HepG2 (cell line): ENCODE results near the gene NR1I2. TPM values are rescaled to one million over a fixed set of nuclear protein-coding genes. Genes with fewer than 3 reads are reported as not detected.

ENCODE experiments used
- ATAC-seq: fragments of 200-7000 bp; cut with Tn5 transposase; 3 replicates; pipeline ENCODE4 v1.9.1; 2020; ENCODE audit warnings: mild to moderate bottlenecking, moderate library complexity
- BruUV-seq: library from RNA; stranded (reverse); fragments of 400-500 nt; replicated peaks from 2 replicates; lab custom pipeline; 2021; lab: Mats Ljungman, UMichigan
- CTCF ChIA-PET: fragments of 300-600 bp; formaldehyde crosslinking; extraction: SDS; loops from one replicate; lab custom pipeline; 2021; ENCODE audit warnings: low total read pairs, inconsistent platforms, low intra/inter-chr PET ratio; lab: Yijun Ruan, JAX
- POLR2A ChIA-PET: fragments of 350-600 bp; sonication (Branson Sonifier 250); formaldehyde crosslinking; loops from one replicate; lab custom pipeline; 2020; ENCODE audit warnings: antibody characterized with exemption, inconsistent platforms; lab: Yijun Ruan, JAX
- DNase-seq: peaks from one replicate; pipeline ENCODE4 v3.0.0-alpha.2; 2015; ENCODE audit warnings: low spot score
- FAIRE-seq: peaks from 3 replicates; lab custom pipeline; 2011; peaks lifted over from hg19 to GRCh38; lab: Jason Lieb, UNC
- H2AFZ ChIP-seq: one replicate; pipeline ENCODE4 v1.6.1; 2011; ENCODE audit warnings: low read length, inconsistent platforms
- H3K27ac ChIP-seq: fragments of 300-600 bp; 3 replicates; pipeline ENCODE4 v1.8.0; 2011; ENCODE audit warnings: mixed run types, mild to moderate bottlenecking, mixed read lengths, low read length, inconsistent platforms; ENCODE audit not compliant: insufficient read depth; ENCODE audit errors: extremely low read length
- H3K27me3 ChIP-seq, 2 experiments: fragments of 200-600 bp in 1 of 2; 2 replicates in 1 of 2; 3 replicates in 1 of 2; pipeline versions ENCODE4 v1.6.0 to v1.8.0; 2011; ENCODE audit warnings: low read length in 2 of 2, mild to moderate bottlenecking in 2 of 2, moderate library complexity in 2 of 2, inconsistent platforms in 1 of 2; ENCODE audit not compliant: insufficient read depth in 2 of 2, control insufficient read depth in 1 of 2
- H3K36me3 ChIP-seq, 2 experiments: fragments of 200-600 bp in 1 of 2; replicated peaks in 1 of 2; 2 replicates in 1 of 2; 3 replicates in 1 of 2; pipeline versions ENCODE4 v1.5.1 to v1.8.0; 2011; ENCODE audit warnings: low read length in 2 of 2, inconsistent platforms in 1 of 2; ENCODE audit not compliant: insufficient read depth in 2 of 2, control insufficient read depth in 1 of 2
- H3K4me1 ChIP-seq: 2 replicates; pipeline ENCODE4 v1.5.1; 2012; ENCODE audit warnings: low read length, inconsistent platforms; ENCODE audit not compliant: insufficient read depth
- H3K4me2 ChIP-seq: 2 replicates; pipeline ENCODE4 v1.6.0; 2011; ENCODE audit warnings: low read depth, low read length, inconsistent platforms
- H3K4me3 ChIP-seq, 3 experiments: fragments of 200-600 bp in 1 of 3; sonication (generic), shearing (Covaris generic) in 1 of 3; replicated peaks in 1 of 3; 2 replicates each; pipeline ENCODE4 v1.5.1; 2011 to 2016; ENCODE audit warnings: low read length in 3 of 3, inconsistent platforms in 2 of 3, low read depth in 2 of 3, mild to moderate bottlenecking in 2 of 3, control low read depth in 1 of 3, mixed read lengths in 1 of 3; ENCODE audit not compliant: insufficient read depth in 1 of 3
- H3K79me2 ChIP-seq: one replicate; pipeline ENCODE4 v1.6.1; 2011; ENCODE audit warnings: low read length, inconsistent platforms; ENCODE audit not compliant: insufficient read depth
- H3K9ac ChIP-seq: 2 replicates; pipeline ENCODE4 v1.6.0; 2011; ENCODE audit warnings: mild to moderate bottlenecking, low read depth, low read length, inconsistent platforms; ENCODE audit not compliant: insufficient read depth
- H3K9me3 ChIP-seq: 2 replicates; pipeline ENCODE4 v1.5.1; 2012; ENCODE audit warnings: mild to moderate bottlenecking, low read length
- H4K20me1 ChIP-seq: 2 replicates; pipeline ENCODE4 v1.6.0; 2011; ENCODE audit warnings: inconsistent platforms, mild to moderate bottlenecking, low read length, moderate library complexity; ENCODE audit not compliant: insufficient read depth
- CEBPZ ChIP-seq: IDR thresholded peaks from 2 replicates; pipeline ENCODE4 v1.6.1; 2012; ENCODE audit warnings: low read length, improper control_type of control experiment
- GPN1 ChIP-seq: sonication (generic); formaldehyde crosslinking; IDR thresholded peaks from 2 replicates; pipeline ENCODE4 v1.5.1; 2020; ENCODE audit warnings: missing genetic modification reagents, borderline replicate concordance
- HNRNPL ChIP-seq: fragments of 200-400 bp; formaldehyde crosslinking; IDR thresholded peaks from 2 replicates; pipeline ENCODE4 v1.6.1; 2017; ENCODE audit warnings: mild to moderate bottlenecking, low read depth, low read length
- IRX3 ChIP-seq: sonication (generic); formaldehyde crosslinking; IDR thresholded peaks from 2 replicates; pipeline ENCODE4 v1.8.1; 2023; ENCODE audit warnings: mild to moderate bottlenecking, low read depth, missing genetic modification reagents, borderline replicate concordance
- RBM39 ChIP-seq: fragments of 200-400 bp; formaldehyde crosslinking; IDR thresholded peaks from one replicate; pipeline ENCODE4 v1.6.1; 2018; ENCODE audit warnings: antibody characterized with exemption, mild to moderate bottlenecking, low read depth, low read length; ENCODE audit not compliant: poor library complexity, severe bottlenecking
- SATB2 ChIP-seq: sonication (generic); formaldehyde crosslinking; IDR thresholded peaks from 2 replicates; pipeline ENCODE4 v1.5.0; 2020; ENCODE audit warnings: missing genetic modification reagents
- TGIF2 ChIP-seq: IDR thresholded peaks from 2 replicates; pipeline ENCODE4 v1.6.1; 2016; ENCODE audit warnings: control low read depth, missing compliant biosample characterization
- ZFP36L2 ChIP-seq: sonication (generic); formaldehyde crosslinking; IDR thresholded peaks from 2 replicates; pipeline ENCODE4 v1.4.0; 2020; ENCODE audit warnings: missing genetic modification reagents
- ZFP37 ChIP-seq: sonication (generic); formaldehyde crosslinking; IDR thresholded peaks from 2 replicates; pipeline ENCODE4 v1.4.0; 2020; ENCODE audit warnings: missing genetic modification reagents, borderline replicate concordance
- ZFYVE20 ChIP-seq: sonication (generic); formaldehyde crosslinking; IDR thresholded peaks from 2 replicates; pipeline ENCODE4 v1.8.0; 2023; ENCODE audit warnings: low read depth, mild to moderate bottlenecking, moderate library complexity, missing genetic modification reagents, borderline replicate concordance
- ZNF121 ChIP-seq: sonication (generic); formaldehyde crosslinking; IDR thresholded peaks from 2 replicates; pipeline ENCODE4 v1.5.0; 2020; ENCODE audit warnings: mild to moderate bottlenecking, missing genetic modification reagents
- ZNF225 ChIP-seq: sonication (generic); formaldehyde crosslinking; IDR thresholded peaks from 2 replicates; pipeline ENCODE4 v1.4.0; 2020; ENCODE audit warnings: mild to moderate bottlenecking, missing genetic modification reagents
- ZNF253 ChIP-seq: sonication (generic); formaldehyde crosslinking; IDR thresholded peaks from 2 replicates; pipeline ENCODE4 v1.8.0; 2022; ENCODE audit warnings: mild to moderate bottlenecking, missing genetic modification reagents, borderline replicate concordance
- WGBS: methylation state at CpG from one replicate; pipeline ENCODE4 v1.1.6; 2017; ENCODE audit warnings: low lambda C conversion rate; 5-methylcytosine and 5-hydroxymethylcytosine counted together
- in situ Hi-C: cut with HindIII; loops from 2 replicates; pipeline ENCODE4 v1.10.0; 2017; ENCODE audit warnings: low pct_unique_long_range_greater_than_20kb; ENCODE audit not compliant: extremely low pct_ligation_motif_present
- intact Hi-C: fragments of 100-400 bp; cut with micrococcal nuclease; formaldehyde crosslinking; loops from one replicate; pipeline ENCODE4 v1.10.0; 2022; ENCODE audit not compliant: unreplicated experiment
- polyA plus RNA-seq, 8 experiments: library from polyadenylated mRNA; depleted of rRNA in 3 of 8; stranded (reverse) in 7 of 8; unstranded in 1 of 8; fragments of >200 nt; fragmentation: Illumina TruSeq in 4 of 8; extraction: Trizol in 4 of 8; gene quantifications; 2 replicates each; pipeline versions ENCODE4 v1.2.1 to v1.2.3, GENCODE V29; 2011 to 2016; ENCODE audit warnings: low read depth in 4 of 8, missing spikeins in 1 of 8, mixed read lengths in 1 of 8; ENCODE audit not compliant: insufficient read depth in 1 of 8
- total RNA-seq, 5 experiments: library from RNA; depleted of rRNA; stranded (reverse); fragments of >200 nt; fragmentation: Illumina TruSeq; extraction: Trizol; gene quantifications; 2 replicates each; pipeline ENCODE4 v1.2.3, GENCODE V29; 2016; ENCODE audit warnings: low read depth in 1 of 5

NR1I2 gene
- total and polyA plus RNA-seq, 2 of the 13 experiments (the other 11 are each of a cell fraction or from before 2014, with no cell fraction given) = 8.8 to 13.4 TPM

- no TSS peak for BruUV-seq
- no peak for DNase-seq
- no peak for FAIRE-seq
- Histone ChIP-seq H3K9ac (no peak overlapping the region), H4K20me1 (no peaks in the 10 kb centered on the region), H3K9me3 (no peaks in the 10 kb centered on the region), H3K4me2 (no peak overlapping the region), H3K36me3 (peaks cover 0 to 6% of the 10 kb centered on the region in 2 experiments; a peak in 1 of 5 replicates), H3K4me3 (no peak overlapping the region), H3K27ac (no peak overlapping the region), H3K27me3 (no peaks in the 10 kb centered on the region), H3K79me2 (no peaks in the 10 kb centered on the region), H2AFZ (no peak overlapping the region), H3K4me1 (no peaks in the 10 kb centered on the region)
- POLR2A ChIA-PET = no interaction called here
- CTCF ChIA-PET = no interaction called here
- in situ Hi-C loops = no loop called here
- WGBS = 100% methylated on average over 2 of the region's 2 CpGs
- intact Hi-C loops = loop anchor here (2.0 kb wide), 1 partner anchor 37 kb away; no protein-coding TSS in a partner anchor
- no peak for ATAC-seq
- TF ChIP-seq ZFP36L2 (CRISPR knock-in tag) = no peak
- TF ChIP-seq ZNF121 (CRISPR knock-in tag) = no peak
- no peak for TF ChIP-seq RBM39
- TF ChIP-seq ZNF253 (CRISPR knock-in tag) = no peak
- no peak for TF ChIP-seq ZFYVE20 (CRISPR knock-in tag)
- no peak for TF ChIP-seq TGIF2 (CRISPR knock-in tag)
Measured at GRCh38 chr3:119841808-119842471, 60.0 kb downstream of the NR1I2 start.

GRCh38 chr3:119849126-119849525 lies 67.2 kb downstream of the NR1I2 start:
- Histone ChIP-seq H3K79me2 (no peaks in the 10 kb centered on the region), H2AFZ (no peak overlapping the region), H3K4me2 (no peak overlapping the region), H3K27me3 (no peaks in the 10 kb centered on the region), H3K36me3 (peaks cover 0 to 1% of the 10 kb centered on the region in 2 experiments; a peak in 4 of 5 replicates), H3K4me1 (no peaks in the 10 kb centered on the region), H3K9ac (no peak overlapping the region), H3K27ac (no peak overlapping the region), H4K20me1 (no peaks in the 10 kb centered on the region), H3K9me3 (no peaks in the 10 kb centered on the region), H3K4me3 (no peak overlapping the region)
- DNase-seq (no peak), ATAC-seq (no peak), FAIRE-seq (no peak)
- intact Hi-C loops = no loop called here
- 100% methylated on average over 2 of the region's 2 CpGs for WGBS
- BruUV-seq = no TSS peak
- in situ Hi-C loops = no loop called here
- ChIA-PET POLR2A (no interaction called here), CTCF (no interaction called here)
- no peak for TF ChIP-seq CEBPZ
- TF ChIP-seq HNRNPL = no peak
- no peak for TF ChIP-seq GPN1 (CRISPR knock-in tag)
- no peak for TF ChIP-seq SATB2
- no peak for TF ChIP-seq ZNF225 (CRISPR knock-in tag)
- TF ChIP-seq IRX3 (CRISPR knock-in tag) = no peak
- no peak for TF ChIP-seq ZFP37 (CRISPR knock-in tag)
